HG03558 (cell line): ENCODE data around the gene ELMO1.

Source experiments
- ATAC-seq: cut with Tn5 transposase; IDR thresholded peaks from one replicate; pipeline ENCODE4 v1.9.1; 2021; ENCODE audit warnings: moderate number of reproducible peaks; ENCODE audit not compliant: unreplicated experiment; ENCODE audit errors: extremely low read depth

ELMO1 gene

DNA sequence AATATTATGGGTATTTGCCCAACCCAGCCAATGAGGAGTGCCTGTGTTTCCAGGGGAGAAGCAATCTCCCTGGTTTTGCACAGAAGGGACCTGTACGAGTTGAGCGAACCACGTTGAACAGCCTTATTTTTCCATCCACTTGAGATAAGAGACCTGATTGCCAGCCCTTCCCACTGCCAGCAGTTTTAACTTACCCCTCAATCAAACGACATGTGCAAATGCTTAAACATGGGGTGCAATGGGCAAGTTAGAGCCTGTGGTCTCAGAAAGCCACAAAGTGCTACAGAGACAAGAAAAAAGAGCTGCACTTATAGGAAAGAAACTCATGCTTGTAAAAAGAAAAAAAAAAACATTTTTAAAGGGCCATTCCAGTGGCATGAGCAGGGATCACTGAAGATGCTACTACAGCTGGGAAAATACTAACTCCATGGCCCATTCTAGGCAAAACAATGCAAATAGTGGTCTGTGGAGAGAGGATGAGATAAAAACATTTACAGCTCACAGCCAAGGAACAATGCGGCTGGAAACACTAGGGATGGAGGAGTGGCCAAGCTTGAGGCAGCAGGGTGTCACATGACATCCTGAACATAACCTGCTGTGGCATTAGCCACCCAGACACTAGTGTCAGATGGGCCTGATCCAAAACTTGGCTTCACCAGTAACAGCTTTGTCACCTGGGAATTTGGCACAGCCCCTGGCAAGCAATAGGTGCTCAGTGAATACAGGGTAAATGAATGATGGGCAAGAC, 162.8 kb downstream of the ELMO1 start:
- no peak for ATAC-seq

- ATAC-seq: no peak
Measured at GRCh38 chr7:37284805-37285231, 163.8 kb downstream of the ELMO1 start.

DNA sequence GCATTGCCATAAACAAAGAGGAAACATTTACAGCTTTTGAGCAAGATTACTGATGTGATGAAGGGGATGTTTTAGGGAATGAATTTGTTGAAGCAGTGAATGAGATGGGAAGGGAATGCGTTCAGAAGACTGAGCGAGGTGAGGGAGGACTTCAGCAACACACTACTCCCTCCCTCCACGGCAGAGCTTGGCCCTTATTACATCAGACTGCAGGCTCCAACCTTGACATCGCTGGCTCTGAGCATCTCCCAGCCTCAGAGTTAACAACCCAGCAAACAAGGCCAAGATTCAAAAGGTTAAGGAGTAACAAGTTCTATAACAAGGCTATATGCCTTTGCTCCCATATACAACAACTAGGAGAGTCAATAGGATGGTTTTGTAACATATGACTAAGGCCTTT, 164.4 kb downstream of the ELMO1 start:
- no peak for ATAC-seq

DNA sequence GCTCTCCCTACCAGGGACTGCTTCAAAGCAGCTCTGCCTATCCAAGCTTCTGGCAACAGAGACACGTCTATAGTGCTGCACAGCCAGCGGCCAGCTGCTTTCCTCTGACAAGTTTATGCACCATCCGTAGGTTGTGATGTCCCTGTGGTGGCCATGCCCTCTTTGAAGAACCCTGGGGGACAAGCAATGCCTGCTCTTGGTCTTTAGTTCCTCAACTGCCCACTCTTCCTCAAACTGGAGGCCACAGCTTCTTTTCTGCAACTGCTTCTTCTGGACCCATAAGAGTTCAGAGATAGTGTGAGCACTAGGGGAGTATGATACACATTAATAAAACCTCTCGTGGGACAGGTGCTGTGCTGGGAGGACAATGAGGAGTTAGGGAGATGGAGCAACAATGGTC, 164.9 kb downstream of the ELMO1 start:
- no peak for ATAC-seq

DNA sequence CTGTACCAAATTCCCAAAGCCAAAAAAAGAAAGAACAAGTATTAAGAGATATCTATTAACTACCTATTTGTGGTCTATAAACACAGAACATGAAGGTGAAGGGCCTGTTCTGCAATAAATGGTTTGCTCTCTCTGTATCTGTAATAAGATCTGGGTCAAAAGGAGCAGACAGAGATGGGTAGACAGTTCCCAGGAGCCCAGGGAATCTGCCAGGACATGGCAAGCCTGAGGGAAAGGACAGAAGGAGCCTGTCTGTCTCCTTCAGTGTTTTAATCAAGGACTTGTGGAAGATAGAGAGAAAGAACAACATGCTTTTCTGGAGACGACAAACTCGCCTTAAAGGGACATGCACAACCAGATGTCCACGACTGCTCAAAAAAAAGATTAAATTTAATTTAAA, 165.7 kb downstream of the ELMO1 start:
- ATAC-seq: no peak

- no peak for ATAC-seq
Measured at GRCh38 chr7:37282093-37282444, 166.6 kb downstream of the ELMO1 start.

DNA sequence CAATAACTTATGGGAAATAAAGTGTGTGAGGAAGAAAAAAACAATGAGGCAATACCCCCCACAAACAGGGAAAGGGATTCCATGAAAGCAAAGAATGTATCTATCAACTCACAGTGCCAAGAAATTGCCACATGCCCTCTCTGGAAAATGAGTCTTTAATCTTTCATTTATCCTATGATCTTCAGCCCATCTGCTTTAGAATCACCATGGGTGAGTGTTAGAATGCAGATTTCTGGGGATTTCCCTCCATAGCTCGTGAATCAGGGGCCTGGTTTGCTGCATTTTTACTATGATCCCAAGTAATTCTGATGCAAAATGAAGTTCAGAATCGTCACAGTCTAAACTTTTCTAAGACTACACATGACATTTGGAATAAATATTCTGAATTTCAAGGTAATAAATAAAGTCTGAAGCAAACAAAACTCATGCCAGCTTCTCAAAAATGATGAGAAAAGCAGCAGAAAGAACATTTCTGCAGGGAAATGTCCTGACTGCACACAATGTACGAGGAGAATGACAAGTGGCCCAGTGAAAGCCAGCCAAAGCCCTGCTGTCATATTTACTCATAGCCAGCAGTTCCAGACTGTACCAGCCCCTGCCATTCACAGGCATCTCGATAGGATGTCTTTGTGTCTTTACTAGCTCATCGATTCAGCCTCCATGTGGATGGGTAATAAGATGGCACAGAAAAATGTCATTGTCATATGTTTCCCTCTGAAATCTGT, 167.1 kb downstream of the ELMO1 start:
- no peak for ATAC-seq

DNA sequence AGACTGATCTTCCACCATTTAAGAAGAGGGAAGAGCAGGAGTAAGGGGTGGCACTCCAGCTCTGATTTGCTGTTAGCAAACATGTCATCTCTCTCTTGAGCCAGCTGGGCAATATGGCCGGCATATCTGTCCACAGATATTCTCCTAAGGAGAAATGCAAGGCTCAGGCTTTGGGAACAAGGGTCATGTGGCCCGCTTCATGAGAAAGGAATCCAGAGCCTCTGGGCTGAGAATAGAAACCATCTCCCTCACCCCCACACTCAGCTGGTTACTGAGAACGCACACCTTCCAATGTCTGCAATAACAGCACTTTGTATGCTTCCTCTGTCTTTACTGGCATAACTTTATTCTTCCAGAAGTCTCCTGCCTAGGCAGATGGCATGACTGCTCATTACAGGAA, 171.2 kb downstream of the ELMO1 start:
- ATAC-seq: no peak

GRCh38 chr7:37275078-37275710, 173.5 kb downstream of the ELMO1 start:
- no peak for ATAC-seq

DNA sequence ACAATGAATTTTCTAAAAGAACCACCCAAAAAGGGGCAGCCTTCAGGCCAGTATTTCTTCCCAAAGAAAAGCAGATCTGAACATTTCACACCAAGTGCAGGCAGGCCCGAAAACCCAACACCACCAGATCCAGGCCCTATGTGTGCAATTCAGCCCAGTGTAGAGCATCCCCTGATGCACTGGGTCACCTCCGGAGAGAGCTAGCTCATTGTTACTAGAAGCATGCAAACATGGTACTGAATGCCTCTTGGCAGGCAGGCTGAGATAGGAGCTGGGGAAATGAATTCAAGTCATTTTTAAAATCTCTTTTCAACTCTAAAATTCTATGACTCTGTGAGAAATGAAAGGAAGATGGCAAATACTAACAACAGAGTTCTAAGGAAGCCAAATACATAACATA, 174.8 kb downstream of the ELMO1 start:
- ATAC-seq: no peak

DNA sequence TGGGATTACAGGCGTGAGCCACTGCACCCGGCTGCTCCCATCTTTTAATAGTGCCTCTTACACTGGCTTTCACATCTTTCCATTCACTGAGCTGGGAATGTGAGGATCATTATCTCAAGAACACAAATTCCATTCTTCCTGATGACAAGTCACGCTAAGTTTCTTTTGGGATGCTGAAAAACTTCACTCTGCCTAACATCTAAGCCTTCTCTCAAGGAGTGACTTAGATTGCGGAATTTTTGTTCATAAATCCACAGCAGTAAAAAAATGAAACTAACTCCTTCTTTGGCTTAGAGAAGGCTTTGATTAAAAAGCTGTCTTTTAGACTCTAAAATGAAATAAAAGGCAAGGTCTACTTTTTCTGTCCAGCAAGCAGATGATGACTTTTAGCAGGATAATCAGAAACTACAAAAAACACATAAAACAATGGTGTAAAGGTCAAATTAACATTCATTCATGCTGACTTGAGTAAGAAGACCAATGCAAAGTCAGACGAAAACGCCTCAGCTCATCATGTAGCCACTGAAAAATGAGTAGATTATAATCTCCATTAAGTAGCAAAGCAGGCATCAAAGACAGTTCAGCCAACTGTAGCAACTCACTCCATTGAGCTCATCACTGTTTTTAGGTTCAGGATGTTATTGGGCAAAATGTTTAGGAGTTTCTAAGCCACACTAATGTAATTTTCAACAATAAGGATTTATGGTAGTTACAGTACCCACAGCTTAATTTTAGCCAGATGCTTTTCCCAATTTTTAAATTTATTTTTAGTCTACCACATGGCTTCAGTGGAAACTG, 178.8 kb downstream of the ELMO1 start:
- ATAC-seq: no peak

DNA sequence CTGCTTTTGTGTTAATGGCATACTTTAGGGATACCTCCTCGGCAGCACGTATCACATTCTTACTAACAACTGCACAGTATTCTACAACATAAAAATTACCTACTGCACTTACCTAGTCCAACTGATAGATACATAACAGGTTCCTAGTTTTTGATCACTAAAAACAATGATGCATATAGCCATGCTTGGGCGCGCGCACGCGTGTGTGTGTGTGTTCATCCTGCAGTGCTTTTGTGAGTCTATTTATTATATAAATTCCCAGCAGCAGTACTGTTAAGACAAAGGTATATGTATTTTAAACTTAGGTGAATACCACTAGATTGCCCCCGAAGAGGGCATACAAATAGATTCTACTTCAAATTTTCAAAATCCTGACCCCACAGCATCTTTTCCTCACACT, 181.4 kb downstream of the ELMO1 start:
- ATAC-seq: no peak

DNA sequence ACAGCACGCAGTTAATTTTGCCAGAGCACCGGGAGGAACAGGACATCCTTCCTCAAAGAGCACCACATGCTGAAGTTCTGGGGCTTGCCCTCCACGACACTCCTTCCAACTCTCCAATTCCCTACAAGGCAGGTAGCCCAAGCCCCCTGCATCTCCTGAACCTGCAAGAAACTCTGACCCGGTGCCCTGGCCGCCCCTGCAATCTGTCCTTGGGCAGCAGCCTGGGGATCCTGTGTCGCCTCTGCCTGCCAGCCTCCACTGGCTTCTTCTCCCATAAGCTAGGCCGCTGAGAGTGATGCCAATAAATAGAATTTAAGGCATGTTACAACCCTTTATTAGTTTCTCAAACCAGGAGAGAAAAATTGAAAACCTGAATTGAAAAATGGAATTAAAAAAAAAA, 182.8 kb downstream of the ELMO1 start:
- no peak for ATAC-seq

DNA sequence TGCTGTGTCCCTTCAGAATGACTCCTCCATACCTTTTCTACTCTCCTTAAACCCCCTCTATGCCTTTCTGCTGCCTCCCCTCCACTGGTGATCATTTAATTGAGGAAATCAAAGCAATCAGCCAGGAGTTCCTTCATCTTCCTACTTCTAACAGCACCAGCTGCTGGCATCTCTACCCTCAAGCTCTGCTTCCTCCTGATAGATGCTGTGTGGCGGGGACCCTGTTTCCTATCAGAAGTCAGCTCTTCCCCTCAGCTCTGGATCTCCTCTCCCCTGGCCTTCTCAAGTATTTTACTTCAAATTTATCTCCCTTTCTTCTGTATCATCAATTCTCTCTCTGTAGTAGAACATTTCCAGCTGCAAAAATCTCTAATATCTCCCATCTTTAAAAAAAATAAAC, 183.7 kb downstream of the ELMO1 start:
- ATAC-seq: no peak

GRCh38 chr7:37262181-37262580, 186.5 kb downstream of the ELMO1 start:
- no peak for ATAC-seq

DNA sequence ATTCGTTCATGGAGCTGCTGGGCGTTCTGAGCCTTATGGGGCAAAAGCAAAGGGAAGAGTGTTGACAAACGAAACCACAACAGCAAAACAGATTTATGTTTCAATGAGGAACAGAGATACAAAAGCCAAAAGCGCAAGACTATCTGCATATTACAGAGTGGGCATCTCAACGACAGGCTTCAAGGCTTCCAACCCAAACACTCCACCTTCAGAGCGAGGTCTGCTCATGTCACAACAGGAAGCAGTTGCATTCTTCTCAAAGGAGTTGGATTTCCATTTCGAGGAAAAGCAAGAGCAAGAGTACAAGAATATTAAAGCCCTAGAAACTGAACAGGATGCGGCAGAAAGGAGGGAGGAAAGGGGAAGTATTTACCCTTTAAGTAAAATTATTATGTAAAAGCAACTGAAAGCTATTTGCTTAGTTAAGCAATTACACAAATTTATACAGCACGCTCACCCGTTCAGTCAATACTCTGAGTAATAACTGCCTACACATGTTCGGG, 189.3 kb downstream of the ELMO1 start:
- no peak for ATAC-seq

DNA sequence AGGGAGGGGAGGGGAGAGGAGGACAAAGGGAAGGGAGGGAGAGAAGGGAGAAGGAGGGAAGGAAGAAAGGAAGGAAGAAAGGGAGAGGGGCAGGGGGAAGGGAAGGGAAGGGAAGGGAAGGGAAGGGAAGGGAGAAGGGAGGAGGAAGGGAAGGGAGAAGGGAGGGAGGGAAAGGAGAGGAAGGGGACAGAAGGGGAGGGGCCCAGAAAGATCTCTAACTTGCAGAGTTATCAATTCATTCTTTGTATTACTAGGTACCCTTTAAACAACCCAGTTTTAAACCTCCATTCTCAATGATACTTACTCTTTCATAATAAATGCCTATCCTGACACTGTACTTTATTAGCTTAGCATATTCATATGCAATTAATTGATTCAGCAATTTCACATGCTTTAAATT, 192.0 kb downstream of the ELMO1 start:
- ATAC-seq: no peak

DNA sequence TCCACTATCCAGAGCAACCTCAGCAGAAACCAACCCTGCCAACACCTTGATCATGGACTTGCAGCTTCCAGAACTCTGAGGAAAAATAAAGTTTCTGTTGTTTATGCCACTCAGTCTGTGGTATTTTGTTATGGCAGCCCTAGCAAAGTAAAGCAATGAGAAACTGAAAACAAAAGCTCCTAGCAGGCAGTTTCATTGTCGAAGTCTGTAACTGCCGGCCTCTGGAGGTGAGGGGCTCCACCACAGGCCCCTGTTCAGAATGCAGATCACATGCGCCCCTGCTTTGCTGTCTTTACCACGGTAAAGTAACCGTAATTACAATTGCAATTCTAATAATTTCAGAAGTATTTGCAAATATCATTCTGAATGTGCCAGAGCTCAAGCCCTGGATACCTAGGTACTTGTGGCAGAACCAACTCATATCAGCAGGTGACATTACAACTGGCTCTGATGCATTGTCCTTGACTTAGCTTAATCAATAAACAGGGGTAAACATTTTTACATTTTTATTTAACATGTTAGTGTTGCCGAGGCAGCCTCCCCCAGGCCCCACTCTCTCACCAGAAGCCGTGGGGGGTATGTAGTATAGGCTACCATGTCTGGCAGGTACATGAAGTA, 193.2 kb downstream of the ELMO1 start:
- no peak for ATAC-seq

DNA sequence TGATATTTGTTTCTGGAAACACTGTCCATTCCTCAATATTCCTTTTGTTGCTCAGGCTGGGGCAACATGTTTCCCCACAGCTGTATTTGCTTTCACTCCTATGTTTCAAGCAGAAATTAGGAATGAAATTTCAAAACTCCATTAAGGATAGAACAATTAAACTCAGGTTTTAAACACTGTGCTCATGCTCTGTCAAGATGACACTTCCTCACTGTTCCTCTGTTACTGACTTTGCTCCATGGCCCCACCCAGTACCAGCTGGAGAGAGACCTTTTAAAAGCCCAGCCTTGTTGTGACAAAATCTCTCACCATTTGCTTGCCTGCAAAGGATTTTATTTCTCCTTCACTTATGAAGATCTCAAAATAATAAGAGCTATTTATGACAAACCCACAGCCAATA, 197.4 kb downstream of the ELMO1 start:
- ATAC-seq: no peak

- no peak for ATAC-seq
Measured at GRCh38 chr7:37249240-37249639, 199.4 kb downstream of the ELMO1 start.
